H9 (cell line): ENCODE data around the gene MAPRE3. TPM values are rescaled to one million over a fixed set of nuclear protein-coding genes. Genes with fewer than 3 reads are reported as not detected.

Source experiments
- DNase-seq: peaks from one replicate; pipeline ENCODE4 v3.0.0-alpha.2; 2017
- H2AFZ ChIP-seq: one replicate; pipeline ENCODE4 v1.6.1; 2013; ENCODE audit warnings: mild to moderate bottlenecking, low read length, control low read depth, moderate library complexity
- H2AK5ac ChIP-seq: 2 replicates; pipeline ENCODE4 v1.6.1; 2013; ENCODE audit warnings: low read length, control low read depth, mixed read lengths; ENCODE audit not compliant: insufficient read length
- H2BK120ac ChIP-seq: one replicate; pipeline ENCODE4 v1.6.1; 2013; ENCODE audit warnings: low read depth, mild to moderate bottlenecking, low read length, control low read depth, inconsistent platforms; ENCODE audit not compliant: poor library complexity, severe bottlenecking
- H2BK12ac ChIP-seq: 2 replicates; pipeline ENCODE4 v1.6.1; 2013; ENCODE audit warnings: low read length, control low read depth, mixed read lengths, low read depth; ENCODE audit not compliant: insufficient read length
- H2BK15ac ChIP-seq: 2 replicates; pipeline ENCODE4 v1.6.1; 2013; ENCODE audit warnings: low read depth, low read length, control low read depth
- H2BK20ac ChIP-seq: one replicate; pipeline ENCODE4 v1.6.1; 2013; ENCODE audit warnings: low read depth, mild to moderate bottlenecking, low read length, control low read depth, inconsistent platforms; ENCODE audit not compliant: poor library complexity, severe bottlenecking
- H2BK5ac ChIP-seq: 2 replicates; pipeline ENCODE4 v1.6.1; 2013; ENCODE audit warnings: low read length, control low read depth, mixed read lengths; ENCODE audit not compliant: insufficient read length
- H3K14ac ChIP-seq: 2 replicates; pipeline ENCODE4 v1.6.1; 2013; ENCODE audit warnings: low read length, control low read depth; ENCODE audit not compliant: insufficient read depth
- H3K18ac ChIP-seq: 2 replicates; pipeline ENCODE4 v1.6.1; 2013; ENCODE audit warnings: low read depth, mild to moderate bottlenecking, mixed read lengths, low read length, control low read depth; ENCODE audit not compliant: insufficient read length
- H3K23ac ChIP-seq: 2 replicates; pipeline ENCODE4 v1.6.1; 2013; ENCODE audit warnings: low read length, control low read depth, mixed read lengths, low read depth; ENCODE audit not compliant: insufficient read length
- H3K23me2 ChIP-seq: 2 replicates; pipeline ENCODE4 v1.6.1; 2013; ENCODE audit warnings: low read depth, mild to moderate bottlenecking, mixed read lengths, low read length, control low read depth; ENCODE audit not compliant: insufficient read length, poor library complexity, severe bottlenecking
- H3K27ac ChIP-seq: 2 replicates; pipeline ENCODE4 v1.5.1; 2013; ENCODE audit warnings: low read length, control low read depth, mixed read lengths, low read depth; ENCODE audit not compliant: insufficient read length
- H3K27me3 ChIP-seq: 2 replicates; pipeline ENCODE4 v1.6.1; 2013; ENCODE audit warnings: low read length, control low read depth, inconsistent platforms; ENCODE audit not compliant: insufficient read depth
- H3K4ac ChIP-seq: 2 replicates; pipeline ENCODE4 v1.6.1; 2013; ENCODE audit warnings: low read depth, mild to moderate bottlenecking, control low read depth, inconsistent platforms, low read length, moderate library complexity
- H3K4me1 ChIP-seq: 2 replicates; pipeline ENCODE4 v1.6.1; 2013; ENCODE audit warnings: low read length, control low read depth, inconsistent platforms; ENCODE audit not compliant: insufficient read depth
- H3K4me2 ChIP-seq: 2 replicates; pipeline ENCODE4 v1.6.1; 2013; ENCODE audit warnings: low read length, control low read depth, mixed read lengths; ENCODE audit not compliant: insufficient read length, insufficient read depth
- H3K56ac ChIP-seq: 2 replicates; pipeline ENCODE4 v1.6.1; 2013; ENCODE audit warnings: low read depth, mild to moderate bottlenecking, mixed read lengths, low read length, control low read depth; ENCODE audit not compliant: insufficient read length
- H3K79me1 ChIP-seq: 2 replicates; pipeline ENCODE4 v1.6.1; 2013; ENCODE audit warnings: low read depth, mild to moderate bottlenecking, moderate library complexity, low read length, control low read depth, inconsistent platforms; ENCODE audit not compliant: insufficient read depth, poor library complexity, severe bottlenecking
- H3K79me2 ChIP-seq: 2 replicates; pipeline ENCODE4 v1.6.1; 2013; ENCODE audit warnings: low read length, control low read depth, inconsistent platforms; ENCODE audit not compliant: insufficient read depth
- H3K9ac ChIP-seq: 2 replicates; pipeline ENCODE4 v1.6.1; 2013; ENCODE audit warnings: low read length, control low read depth, mixed read lengths; ENCODE audit not compliant: insufficient read length; ENCODE audit errors: extremely low read depth
- H3K9me3 ChIP-seq: one replicate; pipeline ENCODE4 v1.6.1; 2013; ENCODE audit warnings: low read depth, low read length, inconsistent platforms; ENCODE audit not compliant: control insufficient read depth
- H3T11ph ChIP-seq: one replicate; pipeline ENCODE4 v1.6.1; 2013; ENCODE audit warnings: mild to moderate bottlenecking, low read length, control low read depth, inconsistent platforms
- H4K20me1 ChIP-seq: one replicate; pipeline ENCODE4 v1.6.1; 2013; ENCODE audit not compliant: control insufficient read depth, insufficient read length, insufficient read depth
- H4K5ac ChIP-seq: 2 replicates; pipeline ENCODE4 v1.6.1; 2013; ENCODE audit warnings: low read depth, mild to moderate bottlenecking, mixed read lengths, low read length, control low read depth; ENCODE audit not compliant: insufficient read length
- H4K8ac ChIP-seq: replicated peaks from 2 replicates; pipeline ENCODE4 v1.6.1; 2013; ENCODE audit warnings: low read length, control low read depth, mixed read lengths, low read depth; ENCODE audit not compliant: insufficient read length
- H4K91ac ChIP-seq: 2 replicates; pipeline ENCODE4 v1.6.1; 2013; ENCODE audit warnings: low read depth, mild to moderate bottlenecking, moderate library complexity, mixed read lengths, low read length, control low read depth; ENCODE audit not compliant: insufficient read length
- H3K27ac Mint-ChIP-seq, 3 experiments: 2 replicates in 2 of 3; 3 replicates in 1 of 3; pipeline ENCODE4 v1.8.0; 2020 to 2021; ENCODE audit warnings: mixed read lengths in 3 of 3, mild to moderate bottlenecking in 1 of 3, moderate library complexity in 1 of 3
- H3K27me3 Mint-ChIP-seq: 2 replicates; pipeline ENCODE4 v1.8.0; 2021; ENCODE audit warnings: low read depth, mild to moderate bottlenecking, moderate library complexity, mixed read lengths
- H3K36me3 Mint-ChIP-seq, 3 experiments: 2 replicates in 2 of 3; 3 replicates in 1 of 3; pipeline ENCODE4 v1.8.0; 2020 to 2021; ENCODE audit warnings: low read depth in 3 of 3, mixed read lengths in 3 of 3; ENCODE audit not compliant: insufficient read depth in 1 of 3
- H3K4me1 Mint-ChIP-seq, 2 experiments: 2 replicates each; pipeline ENCODE4 v1.8.0; 2020; ENCODE audit warnings: mixed read lengths in 2 of 2
- H3K4me3 Mint-ChIP-seq, 2 experiments: 2 replicates in 1 of 2; 3 replicates in 1 of 2; pipeline ENCODE4 v1.8.0; 2020 to 2021; ENCODE audit warnings: mild to moderate bottlenecking in 2 of 2, mixed read lengths in 2 of 2, moderate library complexity in 1 of 2
- H3K9me3 Mint-ChIP-seq, 2 experiments: 2 replicates in 1 of 2; 3 replicates in 1 of 2; pipeline ENCODE4 v1.8.0; 2020; ENCODE audit warnings: mild to moderate bottlenecking in 2 of 2, mixed read lengths in 2 of 2, moderate library complexity in 1 of 2
- CTCF ChIP-seq: fragments of 200-600 bp; sonication (generic); conservative IDR thresholded peaks from 3 replicates; pipeline ENCODE4 v1.8.0; 2021; ENCODE audit warnings: antibody characterized with exemption, mild to moderate bottlenecking
- WGBS: extraction: QIAGEN DNeasy Blood & Tissue Kit; methylation state at CpG from one replicate; pipeline ENCODE4 v1.1.7; 2013; ENCODE audit warnings: missing lambda C conversion rate, low lambda C conversion rate, mixed read lengths; ENCODE audit not compliant: insufficient read length; ENCODE audit errors: extremely low coverage; 5-methylcytosine and 5-hydroxymethylcytosine counted together
- total RNA-seq: library from RNA; stranded (reverse); gene quantifications from 2 replicates; pipeline ENCODE4 v1.2.1, GENCODE V29; 2021

MAPRE3 gene
- total RNA-seq, 1 experiment from 2014 or later = 2.0 TPM

GRCh38 chr2:27071277-27071989 lies 101.0 kb downstream of the MAPRE3 start, which contains the start of gene OST4:
OST4 (minus strand) TSS chr2:27071654.
- WGBS = no CpG with 5 or more reads among the region's 86 CpGs
- no peak for TF ChIP-seq CTCF
- Histone ChIP-seq H2BK12ac (no peak within 1 kb of the TSS), H3K18ac (peak within 1 kb of the TSS; percentile 51), H3K4ac (no peak within 1 kb of the TSS), H3K23ac (no peak within 1 kb of the TSS), H4K20me1 (no peaks in the 10 kb centered on the region), H3K27me3 (no peaks in the 10 kb centered on the region), H3K56ac (no peak within 1 kb of the TSS), H3K79me1 (peaks cover 2% of the 10 kb centered on the region), H4K8ac (no peak within 1 kb of the TSS), H3K9ac (peak within 1 kb of the TSS; percentile 85), H2BK15ac (no peak within 1 kb of the TSS), H2BK120ac (no peak within 1 kb of the TSS), H3K27ac (no peak within 1 kb of the TSS), H3K14ac (peak within 1 kb of the TSS; percentile 45; the same call in 1 of the 2 replicates), H3K79me2 (peaks cover 5% of the 10 kb centered on the region; the same call in 1 of the 2 replicates), H3T11ph (no peak within 1 kb of the TSS), H4K91ac (no peak within 1 kb of the TSS), H3K4me1 (no peaks in the 10 kb centered on the region), H2BK20ac (no peak within 1 kb of the TSS), H3K4me2 (peak within 1 kb of the TSS; percentile 97), H3K9me3 (no peaks in the 10 kb centered on the region), H2AK5ac (no peak within 1 kb of the TSS), H2BK5ac (no peak within 1 kb of the TSS), H4K5ac (no peak within 1 kb of the TSS), H2AFZ (no peak within 1 kb of the TSS), H3K23me2 (peaks cover 12% of the 10 kb centered on the region)
- H3K27ac Mint-ChIP-seq = peak within 1 kb of the TSS; percentile 88 to 97 (median 95)
- H3K9me3 Mint-ChIP-seq = no peaks in the 10 kb centered on the region; a peak in 1 of 5 replicates
- peaks cover 18 to 38% (median 38%) of the 10 kb centered on the region in 3 experiments; a peak in 6 of 7 replicates for H3K36me3 Mint-ChIP-seq
- H3K4me3 Mint-ChIP-seq = peak within 1 kb of the TSS; percentile 94 to 97
- H3K27me3 Mint-ChIP-seq = peaks cover 12% of the 10 kb centered on the region
- DNase-seq = peak; percentile 93
- H3K4me1 Mint-ChIP-seq = peaks cover 14 to 17% of the 10 kb centered on the region in 2 experiments
